ENCODE results near the gene SPTBN5.

DNA sequence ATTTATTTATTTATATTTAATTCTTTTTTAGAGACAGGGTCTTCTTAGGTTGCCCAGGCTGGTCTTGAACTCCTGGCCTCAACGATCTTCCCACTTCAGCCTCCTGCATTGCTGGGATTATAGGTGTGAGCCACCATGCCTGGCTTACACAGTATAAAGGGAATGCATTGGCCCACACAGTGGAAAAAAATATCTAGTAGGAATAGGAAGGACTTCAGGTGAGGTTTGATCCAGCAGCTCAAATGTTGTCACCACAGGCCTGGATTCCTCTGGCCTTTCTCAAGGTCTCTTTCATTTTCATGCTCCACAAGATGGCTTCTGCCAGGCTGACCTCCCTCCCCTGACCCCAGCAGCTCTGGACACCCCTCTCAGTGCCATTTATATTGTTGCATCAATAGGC, 2.1 kb upstream of the SPTBN5 start:
- TF ChIP-seq, protein P1, sequence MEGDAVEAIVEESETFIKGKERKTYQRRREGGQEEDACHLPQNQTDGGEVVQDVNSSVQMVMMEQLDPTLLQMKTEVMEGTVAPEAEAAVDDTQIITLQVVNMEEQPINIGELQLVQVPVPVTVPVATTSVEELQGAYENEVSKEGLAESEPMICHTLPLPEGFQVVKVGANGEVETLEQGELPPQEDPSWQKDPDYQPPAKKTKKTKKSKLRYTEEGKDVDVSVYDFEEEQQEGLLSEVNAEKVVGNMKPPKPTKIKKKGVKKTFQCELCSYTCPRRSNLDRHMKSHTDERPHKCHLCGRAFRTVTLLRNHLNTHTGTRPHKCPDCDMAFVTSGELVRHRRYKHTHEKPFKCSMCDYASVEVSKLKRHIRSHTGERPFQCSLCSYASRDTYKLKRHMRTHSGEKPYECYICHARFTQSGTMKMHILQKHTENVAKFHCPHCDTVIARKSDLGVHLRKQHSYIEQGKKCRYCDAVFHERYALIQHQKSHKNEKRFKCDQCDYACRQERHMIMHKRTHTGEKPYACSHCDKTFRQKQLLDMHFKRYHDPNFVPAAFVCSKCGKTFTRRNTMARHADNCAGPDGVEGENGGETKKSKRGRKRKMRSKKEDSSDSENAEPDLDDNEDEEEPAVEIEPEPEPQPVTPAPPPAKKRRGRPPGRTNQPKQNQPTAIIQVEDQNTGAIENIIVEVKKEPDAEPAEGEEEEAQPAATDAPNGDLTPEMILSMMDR (IDR thresholded peaks at IDR 0.05): no peak
- no peak for TF ChIP-seq POLR2A (IDR thresholded peaks at IDR 0.05)

Data from heart left ventricle (tissue), 13 donors.